ENCODE data around the gene CCDC112.

The CCDC112 gene

DNA sequence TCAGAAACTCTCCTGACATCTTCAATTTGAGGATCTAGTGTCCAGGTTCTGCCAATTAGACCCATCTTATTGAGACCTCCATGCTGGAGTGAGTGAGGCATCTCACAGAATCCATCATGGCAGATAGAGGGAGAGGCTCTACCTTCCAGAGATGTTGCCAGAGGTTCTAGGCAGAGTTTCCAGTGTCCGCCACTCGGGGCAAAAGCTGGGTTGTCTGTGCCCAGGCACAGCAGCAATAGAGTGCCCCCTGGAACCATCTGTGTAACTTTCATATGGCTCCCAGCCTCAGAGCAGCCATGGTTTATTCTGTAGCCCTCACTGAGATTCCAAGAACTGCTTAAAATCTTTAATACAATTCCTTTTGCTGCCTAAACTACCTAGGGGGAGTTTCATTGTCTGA, 16.6 kb upstream of the CCDC112 start:
- Histone ChIP-seq H4K91ac (ENCODE audit: low read length) (no peak overlapping the region), H3K36me3 (ENCODE audit: control insufficient read depth in 1 of 2, insufficient read depth in 2 of 2, low read depth in 1 of 2, low read length in 2 of 2) (no peaks in the 10 kb centered on the region), H3K4me1 (ENCODE audit: control insufficient read depth, insufficient read depth, low read depth, low read length) (no peaks in the 10 kb centered on the region), H3K79me1 (replicated peaks; ENCODE audit: low read length, poor library complexity, severe bottlenecking) (no peaks in the 10 kb centered on the region), H2BK120ac (ENCODE audit: low read depth, low read length) (no peak overlapping the region), H2AK5ac (ENCODE audit: low read length, severe bottlenecking) (no peak overlapping the region), H3K23ac (ENCODE audit: low read length in 2 of 2) (no peak overlapping the region), H4K8ac (ENCODE audit: low read length) (no peak overlapping the region), H3K4me2 (ENCODE audit: low read length, poor library complexity, severe bottlenecking) (no peak overlapping the region), H2BK12ac (ENCODE audit: low read length in 2 of 2) (no peak overlapping the region), H2AFZ (ENCODE audit: low read depth, low read length) (no peak overlapping the region), H2BK15ac (ENCODE audit: low read depth, poor library complexity, severe bottlenecking) (no peak overlapping the region), H3K9ac (ENCODE audit: low read length) (no peak overlapping the region), H3K14ac (ENCODE audit: low read length in 2 of 2) (no peak overlapping the region), H3K4me3 (ENCODE audit: insufficient read depth in 1 of 2, low read depth in 1 of 2, low read length in 2 of 2) (no peak overlapping the region), H3K27me3 (ENCODE audit: control insufficient read depth in 1 of 2, insufficient read depth in 1 of 2, low read length in 2 of 2) (no peaks in the 10 kb centered on the region), H3K9me3 (ENCODE audit: control insufficient read depth, low read length) (no peaks in the 10 kb centered on the region), H2BK5ac (ENCODE audit: low read depth, low read length, poor library complexity, severe bottlenecking) (no peak overlapping the region), H3K27ac (ENCODE audit: low read length, poor library complexity, severe bottlenecking) (no peak overlapping the region), H3K4ac (ENCODE audit: low read depth in 1 of 2, low read length in 2 of 2) (no peak overlapping the region), H3K18ac (ENCODE audit: low read depth in 1 of 2, low read length in 2 of 2) (no peak overlapping the region)
- DNase-seq: no peak
- 84% methylated on average over 2 of the region's 2 CpGs for WGBS

DNA sequence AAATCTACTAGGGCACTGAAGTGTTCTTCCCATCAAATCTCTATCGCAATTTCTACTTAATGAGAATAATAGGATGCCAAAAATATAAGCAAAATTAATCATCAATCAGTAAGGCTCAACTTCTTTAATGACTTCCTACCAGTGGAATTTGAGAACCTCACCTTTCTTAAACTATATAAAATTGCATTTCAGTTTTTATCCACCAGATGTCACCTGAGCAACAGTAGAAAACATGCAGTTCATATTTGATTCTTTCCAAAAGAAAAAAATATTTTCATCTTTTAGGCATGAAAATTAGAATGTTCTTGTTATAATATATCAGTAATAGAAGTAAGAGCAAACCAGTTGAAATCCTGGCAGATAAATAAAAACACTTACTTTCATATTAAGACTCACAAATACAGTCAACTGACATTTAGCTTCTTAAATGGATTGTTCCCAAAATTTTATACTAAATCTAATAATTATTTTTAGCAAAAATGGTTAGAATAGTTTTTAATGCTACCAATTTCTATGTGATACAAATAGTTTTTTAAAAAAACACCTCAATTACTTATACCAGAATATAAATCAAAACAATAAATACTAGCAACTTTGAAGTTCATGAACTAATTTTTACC, 13.4 kb upstream of the CCDC112 start:
- Histone ChIP-seq H4K8ac (ENCODE audit: low read length) (no peak overlapping the region), H3K36me3 (ENCODE audit: control insufficient read depth in 1 of 2, insufficient read depth in 2 of 2, low read depth in 1 of 2, low read length in 2 of 2) (no peaks in the 10 kb centered on the region), H3K79me1 (replicated peaks; ENCODE audit: low read length, poor library complexity, severe bottlenecking) (no peaks in the 10 kb centered on the region), H3K9me3 (ENCODE audit: control insufficient read depth, low read length) (no peaks in the 10 kb centered on the region), H3K27ac (ENCODE audit: low read length, poor library complexity, severe bottlenecking) (no peak overlapping the region), H3K14ac (ENCODE audit: low read length in 2 of 2) (no peak overlapping the region), H3K4ac (ENCODE audit: low read depth in 1 of 2, low read length in 2 of 2) (no peak overlapping the region), H3K4me3 (ENCODE audit: insufficient read depth in 1 of 2, low read depth in 1 of 2, low read length in 2 of 2) (no peak overlapping the region), H3K23ac (ENCODE audit: low read length in 2 of 2) (no peak overlapping the region), H2BK12ac (ENCODE audit: low read length in 2 of 2) (no peak overlapping the region), H2BK5ac (ENCODE audit: low read depth, low read length, poor library complexity, severe bottlenecking) (no peak overlapping the region), H2BK120ac (ENCODE audit: low read depth, low read length) (no peak overlapping the region), H3K18ac (ENCODE audit: low read depth in 1 of 2, low read length in 2 of 2) (no peak overlapping the region), H3K9ac (ENCODE audit: low read length) (peak overlapping the region; percentile 10), H4K91ac (ENCODE audit: low read length) (no peak overlapping the region), H3K4me1 (ENCODE audit: control insufficient read depth, insufficient read depth, low read depth, low read length) (no peaks in the 10 kb centered on the region), H2AK5ac (ENCODE audit: low read length, severe bottlenecking) (no peak overlapping the region), H2BK15ac (ENCODE audit: low read depth, poor library complexity, severe bottlenecking) (no peak overlapping the region), H3K4me2 (ENCODE audit: low read length, poor library complexity, severe bottlenecking) (no peak overlapping the region), H3K27me3 (ENCODE audit: control insufficient read depth in 1 of 2, insufficient read depth in 1 of 2, low read length in 2 of 2) (no peaks in the 10 kb centered on the region), H2AFZ (ENCODE audit: low read depth, low read length) (no peak overlapping the region)
- 45% methylated on average over 1 of the region's 1 CpG for WGBS
- DNase-seq: peak; percentile 53

- no peak overlapping the region for H4K8ac ChIP-seq (ENCODE audit: low read length)
- H3K9ac ChIP-seq (ENCODE audit: low read length): no peak overlapping the region
- H2BK120ac ChIP-seq (ENCODE audit: low read depth, low read length): no peak overlapping the region
- no peak overlapping the region for H3K4me2 ChIP-seq (ENCODE audit: low read length, poor library complexity, severe bottlenecking)
- H3K9me3 ChIP-seq (ENCODE audit: control insufficient read depth, low read length): no peaks in the 10 kb centered on the region
- no peak overlapping the region for H3K4me3 ChIP-seq (ENCODE audit: insufficient read depth in 1 of 2, low read depth in 1 of 2, low read length in 2 of 2)
- no peak overlapping the region for H2BK15ac ChIP-seq (ENCODE audit: low read depth, poor library complexity, severe bottlenecking)
- no peak overlapping the region for H3K14ac ChIP-seq (ENCODE audit: low read length in 2 of 2)
- no peaks in the 10 kb centered on the region for H3K27me3 ChIP-seq (ENCODE audit: control insufficient read depth in 1 of 2, insufficient read depth in 1 of 2, low read length in 2 of 2)
- no peaks in the 10 kb centered on the region for H3K79me1 ChIP-seq (replicated peaks; ENCODE audit: low read length, poor library complexity, severe bottlenecking)
- H2AFZ ChIP-seq (ENCODE audit: low read depth, low read length): no peak overlapping the region
- H2BK5ac ChIP-seq (ENCODE audit: low read depth, low read length, poor library complexity, severe bottlenecking): no peak overlapping the region
- H2BK12ac ChIP-seq (ENCODE audit: low read length in 2 of 2): no peak overlapping the region
- H3K18ac ChIP-seq (ENCODE audit: low read depth in 1 of 2, low read length in 2 of 2): no peak overlapping the region
- H3K4ac ChIP-seq (ENCODE audit: low read depth in 1 of 2, low read length in 2 of 2): no peak overlapping the region
- no peak overlapping the region for H3K23ac ChIP-seq (ENCODE audit: low read length in 2 of 2)
- H3K27ac ChIP-seq (ENCODE audit: low read length, poor library complexity, severe bottlenecking): no peak overlapping the region
- H2AK5ac ChIP-seq (ENCODE audit: low read length, severe bottlenecking): no peak overlapping the region
- no peak for DNase-seq
- H3K4me1 ChIP-seq (ENCODE audit: control insufficient read depth, insufficient read depth, low read depth, low read length): no peaks in the 10 kb centered on the region
- H4K91ac ChIP-seq (ENCODE audit: low read length): no peak overlapping the region
- H3K36me3 ChIP-seq (ENCODE audit: control insufficient read depth in 1 of 2, insufficient read depth in 2 of 2, low read depth in 1 of 2, low read length in 2 of 2): no peaks in the 10 kb centered on the region
Observed at GRCh38 chr5:115308815-115309214, 12.4 kb upstream of the CCDC112 start.

DNA sequence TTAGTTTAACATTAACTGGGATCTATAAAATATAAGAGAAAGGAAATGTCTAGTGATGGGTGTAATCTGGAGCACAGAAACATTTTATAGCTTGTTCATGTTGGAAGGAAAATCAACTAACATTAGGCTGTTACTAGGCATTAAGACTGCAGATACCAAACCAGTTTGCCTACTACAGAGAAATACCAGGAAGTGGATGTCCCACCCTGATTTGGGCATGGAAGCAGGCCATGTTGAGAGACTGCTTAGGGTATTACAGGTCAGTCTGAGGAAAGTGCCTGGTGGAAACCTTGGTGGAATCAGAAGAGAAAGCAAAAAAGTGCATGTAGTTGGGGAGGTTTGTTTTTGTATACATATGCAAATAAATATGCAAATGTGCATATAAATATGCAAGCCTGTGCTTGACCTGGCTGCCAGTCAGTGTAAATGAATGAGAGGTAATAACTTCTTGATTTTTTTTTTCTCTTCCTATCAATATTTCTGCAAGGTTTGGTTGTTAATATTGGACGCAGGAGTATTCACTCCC, 9.6 kb upstream of the CCDC112 start:
- DNase-seq: no peak
- Histone ChIP-seq H3K4me1 (ENCODE audit: control insufficient read depth, insufficient read depth, low read depth, low read length) (no peaks in the 10 kb centered on the region), H3K36me3 (ENCODE audit: control insufficient read depth in 1 of 2, insufficient read depth in 2 of 2, low read depth in 1 of 2, low read length in 2 of 2) (no peaks in the 10 kb centered on the region), H3K4me3 (ENCODE audit: insufficient read depth in 1 of 2, low read depth in 1 of 2, low read length in 2 of 2) (no peak overlapping the region), H2BK15ac (ENCODE audit: low read depth, poor library complexity, severe bottlenecking) (no peak overlapping the region), H2AFZ (ENCODE audit: low read depth, low read length) (no peak overlapping the region), H3K14ac (ENCODE audit: low read length in 2 of 2) (no peak overlapping the region), H3K18ac (ENCODE audit: low read depth in 1 of 2, low read length in 2 of 2) (no peak overlapping the region), H4K8ac (ENCODE audit: low read length) (no peak overlapping the region), H2BK12ac (ENCODE audit: low read length in 2 of 2) (no peak overlapping the region), H3K23ac (ENCODE audit: low read length in 2 of 2) (no peak overlapping the region), H3K9ac (ENCODE audit: low read length) (no peak overlapping the region), H3K27me3 (ENCODE audit: control insufficient read depth in 1 of 2, insufficient read depth in 1 of 2, low read length in 2 of 2) (no peaks in the 10 kb centered on the region), H3K4me2 (ENCODE audit: low read length, poor library complexity, severe bottlenecking) (no peak overlapping the region), H4K91ac (ENCODE audit: low read length) (no peak overlapping the region), H2BK5ac (ENCODE audit: low read depth, low read length, poor library complexity, severe bottlenecking) (no peak overlapping the region), H3K27ac (ENCODE audit: low read length, poor library complexity, severe bottlenecking) (no peak overlapping the region), H3K9me3 (ENCODE audit: control insufficient read depth, low read length) (no peaks in the 10 kb centered on the region), H3K4ac (ENCODE audit: low read depth in 1 of 2, low read length in 2 of 2) (no peak overlapping the region), H2AK5ac (ENCODE audit: low read length, severe bottlenecking) (no peak overlapping the region), H3K79me1 (replicated peaks; ENCODE audit: low read length, poor library complexity, severe bottlenecking) (no peaks in the 10 kb centered on the region), H2BK120ac (ENCODE audit: low read depth, low read length) (no peak overlapping the region)
- 94% methylated on average over 1 of the region's 1 CpG for WGBS
